K562 (cell line): ENCODE measurements around the gene ERO1B. TPM values are rescaled to one million over a fixed set of nuclear protein-coding genes. Genes with fewer than 3 reads are reported as not detected.
A peak's percentile ranks its signal among the peaks of the same experiment; 100 is the strongest.

Experiments
- ELF1 ChIP-seq: fragments of 200-800 bp; sonication (Bioruptor generic); IDR thresholded peaks from 2 replicates; pipeline ENCODE4 v1.6.1; 2016; ENCODE audit warnings: missing genetic modification characterization, missing compliant biosample characterization
- FOXP4 ChIP-seq: sonication (generic); formaldehyde crosslinking; IDR thresholded peaks from 2 replicates; pipeline ENCODE4 v1.8.0; 2022; ENCODE audit warnings: mild to moderate bottlenecking, missing genetic modification reagents, borderline replicate concordance
- HDAC1 ChIP-seq, 2 experiments: fragments of 450-650 bp; IDR thresholded peaks; 2 replicates each; pipeline ENCODE4 v1.6.1; 2016 to 2017; ENCODE audit warnings: inconsistent platforms in 1 of 2, mild to moderate bottlenecking in 1 of 2, moderate library complexity in 1 of 2
- HLTF ChIP-seq: fragments of 450-650 bp; IDR thresholded peaks from 2 replicates; pipeline ENCODE4 v1.6.1; 2016
- IFI16 ChIP-seq: fragments of 250-450 bp; sonication (Bioruptor Pico); IDR thresholded peaks from 2 replicates; pipeline ENCODE4 v2.1.2; 2022; ENCODE audit warnings: mild to moderate bottlenecking, inconsistent platforms
- ILF3 ChIP-seq: fragments of 450-650 bp; IDR thresholded peaks from 2 replicates; pipeline ENCODE4 v1.6.1; 2018; ENCODE audit warnings: antibody characterized with exemption, mild to moderate bottlenecking, moderate library complexity, borderline replicate concordance
- L3MBTL2 ChIP-seq: fragments of 450-650 bp; IDR thresholded peaks from 2 replicates; pipeline ENCODE4 v1.6.1; 2016; ENCODE audit warnings: mild to moderate bottlenecking, moderate library complexity
- MTA3 ChIP-seq: fragments of 450-650 bp; formaldehyde crosslinking; IDR thresholded peaks from 2 replicates; pipeline ENCODE4 v1.6.1; 2017; ENCODE audit warnings: mild to moderate bottlenecking, borderline replicate concordance
- PATZ1 ChIP-seq: fragments of 250-450 bp; sonication (Bioruptor Pico); IDR thresholded peaks from 2 replicates; pipeline ENCODE4 v1.5.0; 2020; ENCODE audit warnings: mild to moderate bottlenecking, borderline replicate concordance
- POLR2G ChIP-seq: fragments of 200-400 bp; formaldehyde crosslinking; IDR thresholded peaks from 2 replicates; pipeline ENCODE4 v1.6.1; 2017; ENCODE audit warnings: low read depth, mild to moderate bottlenecking, antibody characterized with exemption, low read length, moderate library complexity
- PRPF4 ChIP-seq: fragments of 200-400 bp; formaldehyde crosslinking; IDR thresholded peaks from one replicate; pipeline ENCODE4 v1.6.1; 2017; ENCODE audit warnings: low read length, low read depth, mild to moderate bottlenecking; ENCODE audit not compliant: insufficient read depth, poor library complexity, severe bottlenecking
- RBM39 ChIP-seq: fragments of 200-400 bp; formaldehyde crosslinking; optimal IDR thresholded peaks from 2 replicates; pipeline ENCODE3; 2018; ENCODE audit warnings: low read depth, low read length
- RCOR1 ChIP-seq, 2 experiments: IDR thresholded peaks; 2 replicates each; pipeline ENCODE4 v1.6.1; 2012; ENCODE audit warnings: low read depth in 2 of 2, low read length in 2 of 2, borderline replicate concordance in 1 of 2, improper control_type of control experiment in 1 of 2
- ZNF133 ChIP-seq: fragments of 250-450 bp; sonication (Bioruptor Pico); IDR thresholded peaks from 2 replicates; pipeline ENCODE4 v1.4.0; 2020; ENCODE audit warnings: mild to moderate bottlenecking
- ZNF3 ChIP-seq: fragments of 250-450 bp; sonication (Bioruptor Pico); IDR thresholded peaks from 2 replicates; pipeline ENCODE4 v1.5.0; 2021; ENCODE audit warnings: mild to moderate bottlenecking, moderate library complexity
- ZNF311 ChIP-seq: fragments of 250-450 bp; sonication (Bioruptor Pico); IDR thresholded peaks from 2 replicates; pipeline ENCODE4 v1.4.0; 2020; ENCODE audit warnings: mild to moderate bottlenecking, moderate library complexity
- ZNF316 ChIP-seq: fragments of 450-650 bp; IDR thresholded peaks from 2 replicates; pipeline ENCODE4 v1.6.1; 2016
- ZNF395 ChIP-seq: fragments of 200-800 bp; sonication (Bioruptor generic); IDR thresholded peaks from 2 replicates; pipeline ENCODE4 v1.6.1; 2017; ENCODE audit warnings: missing genetic modification characterization, missing compliant biosample characterization
- ZNF57 ChIP-seq: fragments of 450-650 bp; formaldehyde crosslinking; IDR thresholded peaks from 2 replicates; pipeline ENCODE4 v1.4.0; 2020; ENCODE audit warnings: mild to moderate bottlenecking, moderate library complexity
- ZNF583 ChIP-seq: fragments of 250-450 bp; sonication (Bioruptor Pico); IDR thresholded peaks from 2 replicates; pipeline ENCODE4 v1.4.0; 2020
- ZNF778 ChIP-seq: fragments of 450-650 bp; formaldehyde crosslinking; IDR thresholded peaks from 2 replicates; pipeline ENCODE4 v1.4.0; 2020; ENCODE audit warnings: mild to moderate bottlenecking, moderate library complexity
- polyA plus RNA-seq, 8 experiments: library from polyadenylated mRNA; depleted of rRNA in 4 of 8; stranded (reverse) in 5 of 8; unstranded in 3 of 8; fragments of >200 nt; fragmentation: Nextera tagmentation in 2 of 8; fragmentation: Illumina TruSeq in 1 of 8; extraction: Ambion mirVana in 2 of 8; extraction: Trizol in 1 of 8; gene quantifications; 2 replicates each; pipeline versions ENCODE4 v1.2.1 to v1.2.3, GENCODE V29; 2011 to 2014; ENCODE audit warnings: inconsistent platforms in 1 of 8, missing spikeins in 1 of 8
- total RNA-seq, 7 experiments: library from RNA; depleted of rRNA in 6 of 7; stranded (reverse); fragments of >200 nt in 6 of 7; fragmentation: Illumina TruSeq in 2 of 7; extraction: Trizol in 2 of 7; gene quantifications; 2 replicates each; pipeline versions ENCODE4 v1.2.1 to v1.2.3, GENCODE V29; 2011 to 2021; ENCODE audit warnings: low replicate concordance in 1 of 7
- TF ChIP-seq, protein P1 (sequence below): IDR thresholded peaks from 2 replicates; pipeline ENCODE4 v1.6.1; 2012; ENCODE audit warnings: low read depth, low read length, improper control_type of control experiment, borderline replicate concordance

The ERO1B gene
- total and polyA plus RNA-seq, 9 of the 15 experiments (the other 6 are each of a cell fraction or from before 2014, with no cell fraction given): 0.59 to 6.4 (median 4.2) TPM

DNA sequence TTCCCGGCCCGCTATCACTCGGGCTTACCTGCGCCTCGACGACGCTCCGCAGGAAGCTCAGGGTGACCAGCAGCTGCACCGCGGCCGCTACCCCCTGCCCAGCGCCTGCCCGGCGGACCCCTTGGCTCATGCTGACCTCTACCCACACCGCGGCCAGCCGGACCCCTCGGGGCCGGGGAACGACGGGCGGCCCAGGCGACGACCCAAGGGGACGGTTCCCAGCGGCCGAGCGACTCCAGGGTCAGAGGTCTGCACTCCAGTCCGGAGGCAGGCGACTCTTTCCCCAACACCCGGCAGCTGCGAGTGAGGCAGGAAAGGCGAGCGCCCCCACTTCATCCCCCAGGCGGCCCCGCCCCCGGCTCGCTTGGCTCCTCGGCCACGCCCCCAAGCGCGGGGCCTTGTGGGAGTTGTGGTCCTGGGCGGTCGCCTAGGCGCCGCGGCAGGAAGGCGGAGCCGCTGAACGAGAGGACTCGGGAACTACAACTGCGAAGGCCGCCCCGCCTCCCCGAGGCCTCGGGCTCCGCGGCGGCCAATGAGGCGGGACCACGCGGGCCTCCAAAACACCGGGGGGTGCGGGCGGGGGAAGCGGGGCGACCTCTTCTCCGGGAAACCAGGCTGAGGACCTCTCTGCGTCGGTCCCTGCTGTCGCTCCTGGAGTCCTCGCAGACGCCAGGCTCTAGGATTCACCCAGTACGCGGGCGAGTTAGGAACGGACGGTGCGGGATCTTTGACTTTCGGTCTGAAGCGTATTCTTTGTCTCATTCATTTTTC lies at the start of gene ERO1B (continued):
- TF ChIP-seq, protein P1, sequence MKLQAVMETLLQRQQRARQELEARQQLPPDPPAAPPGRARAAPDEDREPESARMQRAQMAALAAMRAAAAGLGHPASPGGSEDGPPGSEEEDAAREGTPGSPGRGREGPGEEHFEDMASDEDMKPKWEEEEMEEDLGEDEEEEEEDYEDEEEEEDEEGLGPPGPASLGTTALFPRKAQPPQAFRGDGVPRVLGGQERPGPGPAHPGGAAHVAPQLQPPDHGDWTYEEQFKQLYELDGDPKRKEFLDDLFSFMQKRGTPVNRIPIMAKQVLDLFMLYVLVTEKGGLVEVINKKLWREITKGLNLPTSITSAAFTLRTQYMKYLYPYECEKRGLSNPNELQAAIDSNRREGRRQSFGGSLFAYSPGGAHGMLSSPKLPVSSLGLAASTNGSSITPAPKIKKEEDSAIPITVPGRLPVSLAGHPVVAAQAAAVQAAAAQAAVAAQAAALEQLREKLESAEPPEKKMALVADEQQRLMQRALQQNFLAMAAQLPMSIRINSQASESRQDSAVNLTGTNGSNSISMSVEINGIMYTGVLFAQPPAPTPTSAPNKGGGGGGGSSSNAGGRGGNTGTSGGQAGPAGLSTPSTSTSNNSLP: no peak
- TF ChIP-seq ZNF395 (CRISPR knock-in tag): no peak; the same call in 1 of the 2 replicates
- TF ChIP-seq ZNF3 (CRISPR knock-in tag): no peak
- no peak; the same call in 1 of the 2 replicates for TF ChIP-seq ELF1 (tag)
- TF ChIP-seq ZNF778 (CRISPR knock-in tag): no peak
- 0 out of 2 replicates have a peak, but pooled peaks have one; percentile 73 for TF ChIP-seq ZNF57
- no peak for TF ChIP-seq ZNF311 (CRISPR knock-in tag)
- no peak for TF ChIP-seq RBM39
- no peak for TF ChIP-seq HLTF
- TF ChIP-seq MTA3: peak; percentile 36; the same call in 1 of the 2 replicates
- no peak for TF ChIP-seq ILF3
- TF ChIP-seq IFI16 (CRISPR knock-in tag): no peak
- 0 out of 2 replicates have a peak, but pooled peaks have one; percentile 10 for TF ChIP-seq PATZ1
- TF ChIP-seq ZNF133 (CRISPR knock-in tag): no peak
- TF ChIP-seq POLR2G: peak; percentile 100
- no peak for TF ChIP-seq ZNF583 (CRISPR knock-in tag)
- TF ChIP-seq L3MBTL2: no peak
- no peak for TF ChIP-seq ZNF316
- TF ChIP-seq HDAC1 (IDR thresholded peaks at IDR 0.05): peak in 1 of 2 experiments; percentile 57; a peak in 2 of 4 replicates
- TF ChIP-seq PRPF4: peak; percentile 13
- no peak; a peak in 1 of 4 replicates for TF ChIP-seq RCOR1 (IDR thresholded peaks at IDR 0.05; ENCODE audit: borderline replicate concordance in 1 of 2, low read depth in 2 of 2, low read length in 2 of 2)
- TF ChIP-seq FOXP4 (CRISPR knock-in tag): no peak
